HG02571 (cell line): ENCODE results near the gene PARD3B.

Experiments used
- ATAC-seq: cut with Tn5 transposase; IDR thresholded peaks from one replicate; pipeline ENCODE4 v1.9.1; 2021; ENCODE audit warnings: mild to moderate bottlenecking, moderate library complexity; ENCODE audit not compliant: unreplicated experiment

PARD3B gene, protein sequence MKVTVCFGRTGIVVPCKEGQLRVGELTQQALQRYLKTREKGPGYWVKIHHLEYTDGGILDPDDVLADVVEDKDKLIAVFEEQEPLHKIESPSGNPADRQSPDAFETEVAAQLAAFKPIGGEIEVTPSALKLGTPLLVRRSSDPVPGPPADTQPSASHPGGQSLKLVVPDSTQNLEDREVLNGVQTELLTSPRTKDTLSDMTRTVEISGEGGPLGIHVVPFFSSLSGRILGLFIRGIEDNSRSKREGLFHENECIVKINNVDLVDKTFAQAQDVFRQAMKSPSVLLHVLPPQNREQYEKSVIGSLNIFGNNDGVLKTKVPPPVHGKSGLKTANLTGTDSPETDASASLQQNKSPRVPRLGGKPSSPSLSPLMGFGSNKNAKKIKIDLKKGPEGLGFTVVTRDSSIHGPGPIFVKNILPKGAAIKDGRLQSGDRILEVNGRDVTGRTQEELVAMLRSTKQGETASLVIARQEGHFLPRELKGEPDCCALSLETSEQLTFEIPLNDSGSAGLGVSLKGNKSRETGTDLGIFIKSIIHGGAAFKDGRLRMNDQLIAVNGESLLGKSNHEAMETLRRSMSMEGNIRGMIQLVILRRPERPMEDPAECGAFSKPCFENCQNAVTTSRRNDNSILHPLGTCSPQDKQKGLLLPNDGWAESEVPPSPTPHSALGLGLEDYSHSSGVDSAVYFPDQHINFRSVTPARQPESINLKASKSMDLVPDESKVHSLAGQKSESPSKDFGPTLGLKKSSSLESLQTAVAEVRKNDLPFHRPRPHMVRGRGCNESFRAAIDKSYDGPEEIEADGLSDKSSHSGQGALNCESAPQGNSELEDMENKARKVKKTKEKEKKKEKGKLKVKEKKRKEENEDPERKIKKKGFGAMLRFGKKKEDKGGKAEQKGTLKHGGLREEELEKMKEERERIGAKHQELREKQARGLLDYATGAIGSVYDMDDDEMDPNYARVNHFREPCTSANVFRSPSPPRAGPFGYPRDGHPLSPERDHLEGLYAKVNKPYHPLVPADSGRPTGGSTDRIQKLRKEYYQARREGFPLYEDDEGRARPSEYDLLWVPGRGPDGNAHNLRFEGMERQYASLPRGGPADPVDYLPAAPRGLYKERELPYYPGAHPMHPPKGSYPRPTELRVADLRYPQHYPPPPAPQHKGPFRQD (N-terminal part only)

DNA sequence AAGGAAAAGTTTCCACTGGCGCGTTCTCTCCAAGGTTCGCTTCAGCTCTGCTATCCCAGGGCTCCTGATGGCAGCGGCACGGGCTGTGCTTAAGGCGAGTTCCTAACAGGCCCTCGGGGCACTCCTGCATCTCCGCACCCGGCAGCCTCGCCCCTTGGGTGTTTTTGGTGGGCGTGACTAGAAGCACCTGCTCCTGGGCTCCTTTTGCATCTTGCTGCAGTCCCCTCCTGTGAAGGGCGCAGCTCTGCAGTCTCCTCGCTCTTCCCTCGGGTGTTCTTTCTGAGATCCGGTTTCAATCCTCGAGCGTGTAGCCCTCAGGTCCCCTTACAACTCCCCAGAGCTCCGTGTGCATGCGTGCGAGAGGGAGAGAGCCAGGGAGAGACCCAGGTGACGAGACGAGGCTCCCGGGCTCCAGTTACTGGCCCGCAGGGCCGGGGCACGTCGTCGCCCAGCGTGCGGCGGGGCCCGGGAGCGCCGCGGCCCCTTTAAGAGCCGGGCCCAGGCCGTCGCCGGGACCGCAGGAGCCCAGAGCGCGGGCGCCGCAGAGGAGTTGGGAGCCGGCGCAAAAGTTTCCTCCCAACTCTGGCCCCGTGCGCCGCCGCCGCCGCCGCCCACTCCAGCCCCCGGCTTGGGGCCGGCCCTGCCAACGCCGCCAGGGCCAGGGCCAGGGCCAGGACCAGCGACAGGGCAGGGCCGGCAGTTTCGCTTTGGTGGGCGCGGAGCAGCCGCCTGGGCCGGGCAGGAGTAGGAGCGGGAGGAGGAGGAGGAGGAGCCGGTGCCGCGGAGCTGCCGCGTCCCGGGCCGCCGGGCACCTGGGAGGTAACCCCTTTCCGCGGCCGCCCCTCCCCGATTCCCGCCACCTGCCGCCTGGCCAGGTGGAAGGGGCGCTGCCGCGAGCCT is at the start of gene PARD3B:
TSS of gene PARD3B (plus strand) at position 515 of the 900 bp plus-strand sequence. CDS start 525 bp downstream, outside the sequence.
- ATAC-seq = peak; percentile 55

DNA sequence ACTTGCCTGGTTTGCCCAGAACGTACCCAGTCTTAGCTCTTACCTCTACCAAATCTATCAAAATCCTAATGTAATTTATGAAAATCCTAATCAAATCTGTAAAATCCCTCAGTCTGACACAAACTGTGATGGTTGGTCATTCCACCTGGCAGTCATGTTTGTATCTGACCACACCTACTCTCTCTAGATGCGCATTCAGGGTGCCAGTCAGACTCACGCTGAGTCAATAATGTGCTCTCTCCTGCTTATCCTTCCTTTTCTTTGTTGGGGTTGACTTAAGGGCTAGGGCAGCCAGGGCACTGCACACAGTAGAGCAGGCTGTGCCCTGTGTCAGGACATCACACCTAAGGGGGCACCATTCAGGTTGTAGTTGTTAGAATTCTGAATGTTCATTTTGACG is 48.5 kb upstream of the PARD3B start:
- no peak for ATAC-seq

DNA sequence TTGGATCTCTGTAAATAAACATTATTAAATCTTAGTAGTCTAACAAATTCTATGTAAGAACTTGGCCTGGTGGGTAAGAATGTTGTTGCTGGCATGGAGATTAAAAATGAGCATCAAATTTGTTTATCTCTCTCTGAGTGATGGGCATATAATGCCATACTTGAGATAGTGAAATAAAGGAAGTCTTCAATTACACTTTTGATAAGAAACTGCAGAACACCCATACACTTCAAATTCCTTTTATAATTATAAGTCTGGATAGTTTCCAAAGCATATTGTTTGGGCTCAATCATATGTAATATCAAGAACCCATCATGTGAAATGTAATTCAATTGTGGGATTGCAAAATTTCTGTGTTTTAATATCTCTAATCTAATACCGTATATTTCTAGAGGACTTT is 47.4 kb upstream of the PARD3B start:
- no peak for ATAC-seq

DNA sequence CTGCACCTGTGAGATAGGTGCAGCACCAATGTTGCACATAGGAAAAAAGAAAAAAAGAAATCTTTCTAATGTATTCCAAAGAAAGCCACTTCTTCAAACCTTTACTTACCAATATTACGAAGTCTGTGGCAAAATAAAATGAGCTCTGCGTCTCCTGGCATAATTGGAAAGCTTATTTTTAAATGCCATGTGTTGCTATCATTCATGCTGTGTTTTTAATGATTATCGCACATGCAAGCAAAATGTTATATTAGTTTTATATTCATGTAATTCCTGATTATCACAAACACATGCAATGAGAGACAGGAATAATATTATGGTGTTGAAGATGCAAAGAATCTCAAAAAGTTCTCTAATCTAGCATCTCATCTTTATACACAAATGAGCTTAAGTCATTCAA is 47.0 kb upstream of the PARD3B start:
- no peak for ATAC-seq

DNA sequence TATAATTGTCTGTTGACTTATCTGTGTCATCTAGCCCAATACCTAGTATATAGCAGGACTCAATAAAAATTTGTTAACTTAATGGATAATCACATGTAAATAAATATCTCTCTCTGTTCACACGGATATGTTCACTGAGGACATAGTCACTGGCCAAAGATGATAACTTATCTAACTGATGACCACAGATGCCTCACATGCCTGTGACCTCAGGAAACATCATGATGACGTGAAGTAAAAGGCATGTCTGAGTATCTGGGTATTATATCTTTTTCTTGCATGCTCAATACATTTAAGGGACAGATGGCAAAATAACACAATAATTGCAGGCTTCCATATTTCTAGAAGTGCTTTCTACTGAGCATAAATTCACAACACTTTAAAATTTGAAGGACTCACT is 41.4 kb upstream of the PARD3B start:
- ATAC-seq = no peak

DNA sequence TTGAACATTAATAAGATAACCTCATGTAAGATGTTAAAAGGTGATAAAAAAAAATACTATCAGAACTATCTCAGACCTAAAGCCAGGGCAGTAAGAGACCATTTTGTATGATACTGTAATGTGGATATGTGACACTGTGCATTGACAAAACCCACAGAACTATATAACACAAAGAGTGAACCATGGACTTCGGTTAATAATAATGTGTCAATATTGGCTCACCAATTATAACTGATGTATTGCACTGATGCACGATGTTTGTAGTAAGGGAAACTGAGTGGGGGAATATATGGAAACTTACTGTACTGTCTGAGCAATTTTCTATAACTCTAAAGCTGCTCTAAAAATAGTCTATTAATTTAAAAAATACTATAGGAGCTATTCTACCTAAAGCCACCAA is 40.7 kb upstream of the PARD3B start:
- no peak for ATAC-seq

DNA sequence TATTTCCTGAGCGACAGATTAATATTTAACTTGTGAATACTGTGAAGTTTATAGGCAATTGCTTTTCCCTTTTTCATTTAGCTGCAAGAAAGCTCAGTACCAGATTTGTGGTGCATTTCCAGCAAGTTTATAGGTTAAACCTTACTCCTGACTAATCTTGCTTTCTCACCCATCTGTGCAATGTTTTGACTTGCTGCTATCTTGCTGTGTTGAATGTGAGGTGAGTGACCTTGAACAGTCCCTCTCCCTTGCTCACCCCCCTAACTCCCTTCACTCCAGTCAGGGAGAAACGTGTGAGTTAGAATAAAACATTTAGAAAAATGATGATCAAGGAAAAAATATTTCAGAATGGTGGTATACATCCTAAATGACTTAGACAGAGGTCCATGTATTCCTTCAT is 39.8 kb upstream of the PARD3B start:
- no peak for ATAC-seq

DNA sequence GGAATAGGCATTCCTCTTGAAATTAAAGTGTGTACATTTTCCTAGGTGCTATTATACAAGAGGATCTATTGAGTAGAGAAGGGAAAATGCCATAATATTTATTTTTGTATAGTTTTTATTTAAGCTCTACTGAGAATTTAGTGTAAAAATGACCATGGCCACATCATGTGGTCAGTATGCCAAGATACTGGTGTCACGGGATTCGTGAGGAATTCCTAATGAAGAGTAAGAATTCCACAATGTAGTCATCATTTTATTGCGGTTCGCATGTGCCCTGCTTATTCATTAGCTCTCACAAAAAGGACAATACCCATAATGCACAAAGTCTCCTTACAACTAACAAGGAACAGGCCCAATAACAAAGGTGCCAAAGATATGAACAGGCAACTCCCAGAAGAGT is 39.3 kb upstream of the PARD3B start:
- no peak for ATAC-seq

DNA sequence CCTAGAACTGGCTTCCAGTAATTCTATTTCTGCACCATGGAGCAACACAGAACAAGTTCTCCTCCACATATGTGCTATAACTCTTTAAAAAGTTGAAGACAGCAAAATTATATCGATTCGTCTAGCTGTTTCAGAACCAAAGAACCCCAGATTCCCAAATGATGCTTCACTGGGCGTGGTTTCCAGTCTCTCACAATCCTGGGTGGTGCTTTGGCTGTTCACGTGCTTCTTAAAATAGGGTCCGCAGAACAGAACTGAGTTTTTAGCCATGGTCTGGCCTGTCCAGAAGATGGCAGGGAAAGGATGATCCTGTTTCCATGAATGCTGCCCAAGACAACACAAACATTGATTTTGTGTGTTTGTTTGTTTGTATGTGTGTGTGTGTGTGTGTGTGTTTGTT is 37.6 kb upstream of the PARD3B start:
- ATAC-seq = no peak

DNA sequence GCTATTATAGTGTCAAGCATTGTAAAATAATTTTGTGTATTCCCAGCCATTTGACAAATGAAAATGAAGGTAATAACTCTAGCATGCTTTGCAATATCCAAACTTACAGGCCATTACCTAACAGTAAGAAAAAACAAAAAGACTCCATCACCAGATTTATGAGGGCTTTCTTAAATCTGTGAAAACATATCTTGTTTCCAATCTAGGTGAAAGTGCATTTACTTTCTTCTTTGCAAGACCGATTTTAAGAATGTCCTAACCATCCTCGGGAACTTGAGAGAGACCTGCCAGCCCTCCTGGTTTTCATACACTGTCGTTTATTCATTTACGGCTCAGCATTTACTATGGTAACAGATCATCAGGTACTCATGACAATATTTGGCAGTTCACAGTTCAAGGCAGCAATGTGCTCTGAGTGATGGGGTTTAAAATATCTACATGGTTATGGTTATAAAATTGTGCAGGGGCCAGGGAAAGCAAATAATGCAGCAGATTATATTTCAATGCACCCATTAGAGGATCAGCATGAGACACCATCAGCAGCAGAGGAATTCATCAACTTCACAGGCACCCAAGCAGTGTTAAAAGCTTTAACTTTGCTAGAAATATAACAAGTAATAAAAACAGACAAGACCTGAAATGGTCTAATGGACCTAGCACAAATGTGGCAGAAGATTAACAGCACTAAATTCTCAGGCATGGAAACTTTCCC is 34.4 kb upstream of the PARD3B start:
- ATAC-seq = no peak

DNA sequence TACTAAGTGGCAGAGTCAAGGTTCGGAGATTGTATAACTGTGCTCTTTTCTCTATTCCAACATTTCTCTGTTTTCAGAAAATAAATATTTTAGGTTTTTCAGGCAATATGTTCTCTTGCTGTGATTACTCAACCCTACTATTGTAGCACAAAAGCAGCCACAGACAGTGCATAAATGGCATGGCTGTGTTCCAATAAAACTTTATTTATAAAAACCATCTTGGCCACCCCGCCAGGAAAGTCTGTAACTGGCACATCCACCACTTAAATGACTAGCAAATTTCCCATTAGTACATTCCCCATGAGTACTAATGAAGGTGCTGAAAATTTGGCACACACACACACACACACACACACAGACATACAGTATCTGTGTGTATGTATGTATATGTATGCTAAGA is 30.8 kb upstream of the PARD3B start:
- ATAC-seq = no peak

DNA sequence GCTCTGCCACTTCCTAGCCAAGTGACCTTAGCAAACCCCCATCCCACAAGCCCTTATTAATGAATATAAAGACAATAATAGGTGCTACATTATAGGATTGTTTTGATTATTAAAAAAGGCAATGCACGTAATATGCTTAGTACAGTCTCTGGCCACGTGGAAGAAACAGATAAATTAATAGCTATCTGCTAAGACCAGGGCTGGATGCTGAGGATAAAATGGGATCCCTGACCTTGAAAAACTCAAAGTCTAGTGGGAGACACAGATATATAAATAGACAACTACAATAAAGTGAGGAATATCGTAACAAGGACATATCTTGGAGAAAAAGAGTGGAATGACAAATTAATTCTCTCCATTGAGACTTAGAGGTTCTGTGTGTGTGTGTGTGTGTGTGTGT is 29.9 kb upstream of the PARD3B start:
- ATAC-seq = no peak

DNA sequence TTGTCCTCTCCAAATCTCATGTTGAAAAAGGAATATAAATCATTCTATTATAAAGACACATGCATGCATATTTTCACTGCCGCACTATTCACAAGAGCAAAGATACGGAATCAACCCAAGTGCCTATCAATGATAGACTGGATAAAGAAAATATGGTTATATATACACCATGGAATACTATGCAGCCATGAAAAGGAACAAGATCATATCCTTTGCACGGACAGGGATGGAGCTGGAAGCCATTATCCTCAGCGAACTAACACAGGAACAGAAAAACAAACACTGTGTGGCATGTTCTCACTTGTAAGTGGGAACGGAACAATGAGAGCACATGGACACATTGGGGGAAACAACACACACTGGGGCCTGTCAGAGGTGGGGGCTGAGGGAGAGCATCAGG is 28.1 kb upstream of the PARD3B start:
- ATAC-seq = no peak

DNA sequence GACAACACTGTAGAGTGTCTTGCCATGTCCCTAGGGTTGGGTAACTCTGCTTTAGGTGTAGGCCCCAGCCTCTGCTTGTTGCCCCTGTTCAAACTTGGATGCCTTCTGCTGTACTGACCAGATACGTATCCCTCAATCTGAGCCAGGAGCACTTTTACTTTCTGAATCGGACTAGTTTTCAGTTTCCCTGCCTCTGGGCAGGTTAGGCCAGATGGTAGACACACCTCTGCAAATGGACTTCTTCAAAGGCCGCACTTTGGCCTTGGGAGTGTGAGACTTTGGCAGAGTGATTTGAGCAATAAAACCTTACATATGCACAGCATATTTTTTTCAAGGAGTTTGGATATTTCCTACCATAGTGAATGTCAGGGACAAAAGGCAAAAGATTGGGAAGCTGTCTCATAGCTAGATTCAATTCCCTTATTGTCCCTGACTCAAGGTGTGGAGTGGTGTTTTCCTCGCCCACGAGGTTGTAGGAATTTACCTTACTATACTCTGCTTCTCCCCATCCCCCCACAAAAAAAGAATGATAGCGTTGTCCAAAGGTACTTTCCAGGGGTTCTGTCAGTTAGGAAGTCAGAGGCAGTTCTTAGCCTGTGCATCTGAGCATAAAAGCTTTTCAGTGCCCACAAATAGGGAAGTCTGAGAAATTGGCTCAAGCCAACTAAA is 15.3 kb upstream of the PARD3B start:
- no peak for ATAC-seq

DNA sequence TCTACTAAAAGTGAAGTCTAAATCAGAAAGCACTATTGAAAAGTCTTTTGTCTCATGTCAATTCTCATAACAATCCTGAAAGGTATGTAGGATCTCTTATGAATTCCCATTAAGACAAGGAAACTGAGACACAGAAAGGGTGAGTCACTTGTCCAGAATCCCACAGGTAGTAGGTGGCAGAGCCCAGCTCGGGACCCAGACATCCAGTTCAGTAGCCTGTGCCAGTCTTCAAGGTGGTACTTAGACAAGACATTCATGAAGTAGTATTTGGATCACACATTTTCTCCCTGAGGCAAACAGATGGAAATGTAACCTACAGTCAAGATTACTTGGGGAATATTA is 14.8 kb upstream of the PARD3B start:
- ATAC-seq = no peak

DNA sequence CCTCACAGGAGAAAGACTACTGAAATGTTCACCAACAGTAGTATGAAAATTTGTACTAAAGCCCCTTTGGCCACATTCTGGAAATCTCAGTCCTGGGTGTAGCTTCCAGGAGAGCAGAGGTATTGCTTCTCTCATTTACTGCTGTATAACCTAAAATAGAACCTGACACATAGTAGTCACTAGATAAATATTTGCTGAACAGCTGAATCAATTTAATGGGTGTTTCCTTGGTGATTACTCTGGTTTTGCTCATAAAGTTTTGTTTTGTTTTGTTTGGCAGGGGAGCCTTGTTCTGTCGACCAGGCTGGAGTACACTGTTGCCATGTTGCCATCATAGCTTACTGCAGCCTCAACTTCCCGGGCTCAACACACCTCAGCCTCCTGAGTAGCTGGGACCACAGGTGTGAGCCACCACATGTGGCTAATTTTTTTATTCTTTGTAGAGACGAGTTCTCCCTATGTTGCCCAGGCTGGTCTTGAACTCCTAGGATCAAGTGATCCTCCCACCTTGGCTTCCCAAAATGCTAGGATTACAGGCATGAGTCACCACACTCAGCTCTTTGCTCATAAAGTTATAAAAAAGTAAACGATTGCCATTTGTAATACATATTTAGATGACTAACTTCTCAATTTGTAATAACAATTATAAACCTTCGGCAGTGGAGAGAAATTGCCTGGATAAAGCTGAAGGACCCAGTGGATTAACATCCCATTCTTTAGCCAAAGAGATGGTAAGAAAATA is 11.5 kb upstream of the PARD3B start:
- ATAC-seq = no peak

DNA sequence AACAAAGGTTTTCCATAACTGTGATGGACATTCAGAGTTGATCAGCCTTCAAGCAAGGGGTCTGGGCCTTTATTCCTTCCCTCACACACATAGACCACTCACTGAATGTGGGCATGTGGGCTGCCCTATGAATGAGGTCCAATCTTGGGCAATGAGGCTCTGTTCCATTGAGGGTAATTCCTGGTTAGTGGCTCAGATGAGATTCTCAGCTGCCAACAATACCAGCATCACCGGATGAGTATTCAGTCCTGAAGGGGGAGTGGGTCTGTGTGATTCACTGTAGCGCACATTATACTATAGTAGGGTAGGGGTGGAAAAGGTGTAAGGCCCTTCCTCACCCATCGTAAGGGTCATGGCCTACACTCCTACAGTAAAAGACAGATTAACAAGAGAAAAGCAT is 9.9 kb upstream of the PARD3B start:
- ATAC-seq = no peak

DNA sequence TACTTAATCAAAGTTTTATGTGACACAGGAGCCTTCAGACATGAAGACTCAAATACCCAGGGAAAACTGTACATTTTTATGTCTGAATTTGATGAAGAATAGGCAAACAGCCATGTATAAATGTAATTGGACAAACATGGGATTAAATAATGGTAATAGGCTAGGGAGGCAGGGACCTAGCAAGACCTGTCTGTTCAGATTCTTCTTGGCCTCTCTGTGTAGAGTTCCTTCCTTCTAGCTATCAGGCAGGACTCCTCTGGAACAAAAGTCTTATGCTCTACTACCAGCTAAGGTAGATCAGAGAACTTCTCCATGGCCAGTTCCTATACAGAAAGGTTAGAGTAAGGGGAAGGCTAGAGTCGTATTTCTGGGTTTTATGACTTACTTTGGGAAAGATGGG is 9.5 kb upstream of the PARD3B start:
- no peak for ATAC-seq
